IMR-90 (cell line): ENCODE results near the gene XAB2. TPM values are rescaled to one million over a fixed set of nuclear protein-coding genes. Genes with fewer than 3 reads are reported as not detected.

ENCODE experiments used
- ATAC-seq: fragments of 200-7000 bp; cut with Tn5 transposase; 2 replicates; pipeline ENCODE4 v1.9.1; 2020; ENCODE audit warnings: low read depth, mild to moderate bottlenecking, moderate library complexity
- BruUV-seq: library from RNA; stranded (reverse); fragments of 400-500 nt; replicated peaks from 2 replicates; lab custom pipeline; 2021; lab: Mats Ljungman, UMichigan
- CTCF ChIA-PET: fragments of 300-600 bp; formaldehyde crosslinking; extraction: SDS; loops from one replicate; lab custom pipeline; 2021; ENCODE audit warnings: antibody characterized with exemption; lab: Yijun Ruan, JAX
- POLR2A ChIA-PET: fragments of 300-600 bp; sonication (Branson Sonifier 250); formaldehyde crosslinking; loops from one replicate; lab custom pipeline; 2022; ENCODE audit warnings: antibody characterized with exemption; ENCODE audit not compliant: unreplicated experiment; lab: Charles Lee
- DNase-seq: peaks from one replicate; pipeline ENCODE4 v3.0.0; 2013
- H2AFZ ChIP-seq: replicated peaks from 2 replicates; pipeline ENCODE3; 2013; ENCODE audit warnings: low read length, mild to moderate bottlenecking; ENCODE audit not compliant: poor library complexity
- H2AK5ac ChIP-seq: 2 replicates; pipeline ENCODE4 v1.6.1; 2013; ENCODE audit warnings: low read depth, low read length, inconsistent platforms
- H2AK9ac ChIP-seq: replicated peaks from 2 replicates; pipeline ENCODE3; 2013; ENCODE audit warnings: mild to moderate bottlenecking, low read depth, low read length, moderate library complexity; ENCODE audit not compliant: poor library complexity
- H2BK120ac ChIP-seq: 2 replicates; pipeline ENCODE4 v1.6.1; 2013; ENCODE audit warnings: low read depth, low read length, inconsistent platforms
- H2BK15ac ChIP-seq: 3 replicates; pipeline ENCODE4 v1.6.1; 2013; ENCODE audit warnings: low read depth, low read length, inconsistent platforms
- H2BK20ac ChIP-seq: 2 replicates; pipeline ENCODE4 v1.6.1; 2013; ENCODE audit warnings: low read depth, mild to moderate bottlenecking, inconsistent platforms, low read length, moderate library complexity
- H2BK5ac ChIP-seq: 2 replicates; pipeline ENCODE4 v1.6.1; 2013; ENCODE audit warnings: mild to moderate bottlenecking, low read depth, low read length, inconsistent platforms; ENCODE audit not compliant: poor library complexity, severe bottlenecking
- H3K14ac ChIP-seq: replicated peaks from 2 replicates; pipeline ENCODE4 v1.6.1; 2013; ENCODE audit warnings: low read depth, low read length, inconsistent platforms
- H3K18ac ChIP-seq: 2 replicates; pipeline ENCODE4 v1.6.1; 2013; ENCODE audit warnings: low read depth, low read length, control low read depth
- H3K23ac ChIP-seq: 2 replicates; pipeline ENCODE4 v1.6.1; 2013; ENCODE audit warnings: low read depth, low read length, inconsistent platforms
- H3K27ac ChIP-seq: 2 replicates; pipeline ENCODE4 v1.5.1; 2013; ENCODE audit warnings: mild to moderate bottlenecking, control low read depth, low read length; ENCODE audit not compliant: insufficient read depth
- H3K27me3 ChIP-seq: 2 replicates; pipeline ENCODE4 v1.6.1; 2013; ENCODE audit warnings: low read length; ENCODE audit not compliant: control insufficient read depth, insufficient read depth
- H3K36me3 ChIP-seq: 2 replicates; pipeline ENCODE4 v1.6.1; 2013; ENCODE audit warnings: low read length, mixed read lengths; ENCODE audit not compliant: control insufficient read depth, insufficient read depth
- H3K4ac ChIP-seq: 2 replicates; pipeline ENCODE4 v1.6.1; 2013; ENCODE audit warnings: low read depth, low read length, inconsistent platforms
- H3K4me1 ChIP-seq: 2 replicates; pipeline ENCODE4 v1.6.1; 2013; ENCODE audit warnings: low read length, mixed read lengths; ENCODE audit not compliant: control insufficient read depth, insufficient read depth
- H3K4me2 ChIP-seq: 2 replicates; pipeline ENCODE4 v1.6.1; 2013; ENCODE audit warnings: low read depth, mild to moderate bottlenecking, control low read depth, low read length, moderate library complexity
- H3K4me3 ChIP-seq: 2 replicates; pipeline ENCODE4 v1.5.1; 2013; ENCODE audit warnings: low read depth, mild to moderate bottlenecking, control low read depth, low read length, moderate library complexity; ENCODE audit not compliant: insufficient read depth
- H3K56ac ChIP-seq: 2 replicates; pipeline ENCODE4 v1.6.1; 2013; ENCODE audit warnings: low read length, inconsistent platforms; ENCODE audit not compliant: insufficient read depth; ENCODE audit errors: extremely low read depth
- H3K79me1 ChIP-seq, 2 experiments: 2 replicates each; pipeline ENCODE4 v1.6.1; 2013; ENCODE audit warnings: low read length in 2 of 2, inconsistent platforms in 1 of 2, low read depth in 1 of 2
- H3K9ac ChIP-seq: 2 replicates; pipeline ENCODE4 v1.6.1; 2013; ENCODE audit warnings: low read depth, low read length, control low read depth
- H3K9me1 ChIP-seq: 2 replicates; pipeline ENCODE4 v1.6.1; 2013; ENCODE audit warnings: low read length, inconsistent platforms; ENCODE audit not compliant: insufficient read depth
- H3K9me3 ChIP-seq: 2 replicates; pipeline ENCODE4 v1.6.1; 2013; ENCODE audit warnings: low read length; ENCODE audit not compliant: control insufficient read depth, insufficient read depth
- H4K20me1 ChIP-seq: 2 replicates; pipeline ENCODE4 v1.6.1; 2013; ENCODE audit warnings: low read length, inconsistent platforms; ENCODE audit not compliant: insufficient read depth
- H4K5ac ChIP-seq: 2 replicates; pipeline ENCODE4 v1.6.1; 2013; ENCODE audit warnings: mild to moderate bottlenecking, low read depth, low read length, control low read depth
- H4K8ac ChIP-seq, 2 experiments: 2 replicates each; pipeline ENCODE4 v1.6.1; 2013; ENCODE audit warnings: low read depth in 2 of 2, low read length in 2 of 2, control low read depth in 1 of 2, inconsistent platforms in 1 of 2
- H4K91ac ChIP-seq: 2 replicates; pipeline ENCODE4 v1.6.1; 2013; ENCODE audit warnings: low read depth, low read length, inconsistent platforms; ENCODE audit not compliant: insufficient read depth
- BHLHE40 ChIP-seq: fragments of 150-350 bp; IDR thresholded peaks from 2 replicates; pipeline ENCODE4 v1.6.1; 2016; ENCODE audit warnings: mild to moderate bottlenecking, low read depth, low read length
- CEBPB ChIP-seq: IDR thresholded peaks from 2 replicates; pipeline ENCODE4 v1.6.1; 2012; ENCODE audit warnings: low read depth, low read length, improper control_type of control experiment
- CHD1 ChIP-seq: IDR thresholded peaks from 2 replicates; pipeline ENCODE4 v1.6.1; 2012; ENCODE audit warnings: low read depth, low read length, improper control_type of control experiment
- FOS ChIP-seq: fragments of 150-350 bp; IDR thresholded peaks from 2 replicates; pipeline ENCODE4 v1.6.1; 2016; ENCODE audit warnings: low read depth, low read length
- MAFK ChIP-seq: IDR thresholded peaks from 2 replicates; pipeline ENCODE4 v1.6.1; 2012; ENCODE audit warnings: low read depth, low read length, improper control_type of control experiment
- MAZ ChIP-seq: IDR thresholded peaks from 2 replicates; pipeline ENCODE4 v1.6.1; 2012; ENCODE audit warnings: low read depth, mild to moderate bottlenecking, low read length, improper control_type of control experiment, moderate library complexity, borderline replicate concordance
- MXI1 ChIP-seq: IDR thresholded peaks from 2 replicates; pipeline ENCODE4 v1.6.1; 2012; ENCODE audit warnings: low read depth, mild to moderate bottlenecking, low read length, moderate library complexity, borderline replicate concordance
- NFE2L2 ChIP-seq: fragments of 150-350 bp; IDR thresholded peaks from 2 replicates; pipeline ENCODE4 v1.6.1; 2016; ENCODE audit warnings: low read depth, mild to moderate bottlenecking, low read length
- POLR2A ChIP-seq: IDR thresholded peaks from 2 replicates; pipeline ENCODE4 v1.6.1; 2012; ENCODE audit warnings: mild to moderate bottlenecking, low read depth, low read length
- RAD21 ChIP-seq: IDR thresholded peaks from 2 replicates; pipeline ENCODE4 v1.6.1; 2012; ENCODE audit warnings: low read length, improper control_type of control experiment
- RCOR1 ChIP-seq: IDR thresholded peaks from 2 replicates; pipeline ENCODE4 v1.6.1; 2012; ENCODE audit warnings: mild to moderate bottlenecking, low read length, improper control_type of control experiment; ENCODE audit not compliant: insufficient replicate concordance
- SMC3 ChIP-seq: fragments of 150-350 bp; IDR thresholded peaks from 2 replicates; pipeline ENCODE4 v1.6.1; 2016; ENCODE audit warnings: low read depth, mild to moderate bottlenecking, antibody characterized with exemption, low read length, moderate library complexity
- WGBS, 2 experiments: methylation state at CpG; one replicate each; pipeline versions ENCODE4 v1.1.5 to v1.1.7; 2013; ENCODE audit warnings: missing lambda C conversion rate in 2 of 2; ENCODE audit not compliant: insufficient read length in 1 of 2; ENCODE audit errors: extremely low coverage in 2 of 2; 5-methylcytosine and 5-hydroxymethylcytosine counted together
- dilution Hi-C: fragments of 300-500 bp; cut with HindIII; formaldehyde crosslinking; loops from one replicate; pipeline ENCODE4 v1.14.3; 2018; ENCODE audit warnings: low sequenced_read_pairs; ENCODE audit not compliant: unreplicated experiment
- in situ Hi-C: fragments of 300-500 bp; cut with MboI; formaldehyde crosslinking; loops from 3 replicates; pipeline ENCODE4 v1.14.3; 2019; ENCODE audit warnings: low sequenced_read_pairs, inconsistent platforms, mixed read lengths
- intact Hi-C: fragments of 100-400 bp; cut with micrococcal nuclease; formaldehyde crosslinking; loops from 2 replicates; pipeline ENCODE4 v1.10.0; 2022
- polyA plus RNA-seq, 3 experiments: library from polyadenylated mRNA; depleted of rRNA; stranded (reverse); fragments of >200 nt; gene quantifications; 2 replicates each; pipeline ENCODE4 v1.2.3, GENCODE V29; 2012; ENCODE audit warnings: low replicate concordance in 1 of 3
- total RNA-seq: library from RNA; depleted of rRNA; stranded (reverse); fragments of >200 nt; gene quantifications from 2 replicates; pipeline ENCODE4 v1.2.3, GENCODE V29; 2012
- TF ChIP-seq, protein P1 (sequence below): fragments of 150-350 bp; IDR thresholded peaks from 2 replicates; pipeline ENCODE4 v1.6.1; 2016; ENCODE audit warnings: low read depth, mild to moderate bottlenecking, low read length, moderate library complexity, borderline replicate concordance
- TF ChIP-seq, protein P2 (sequence below): conservative IDR thresholded peaks from 2 replicates; pipeline ENCODE4 v1.5.1; 2012; ENCODE audit warnings: mild to moderate bottlenecking, low read depth, low read length, improper control_type of control experiment
- TF ChIP-seq, protein P3 (sequence below): fragments of 150-350 bp; IDR thresholded peaks from 2 replicates; pipeline ENCODE4 v1.6.1; 2017; ENCODE audit warnings: mild to moderate bottlenecking, antibody characterized with exemption, low read length, low read depth

XAB2 gene
- total and polyA plus RNA-seq, 2 of the 4 experiments (the other 2 are of a cell fraction): 29.9 to 34.4 TPM

DNA sequence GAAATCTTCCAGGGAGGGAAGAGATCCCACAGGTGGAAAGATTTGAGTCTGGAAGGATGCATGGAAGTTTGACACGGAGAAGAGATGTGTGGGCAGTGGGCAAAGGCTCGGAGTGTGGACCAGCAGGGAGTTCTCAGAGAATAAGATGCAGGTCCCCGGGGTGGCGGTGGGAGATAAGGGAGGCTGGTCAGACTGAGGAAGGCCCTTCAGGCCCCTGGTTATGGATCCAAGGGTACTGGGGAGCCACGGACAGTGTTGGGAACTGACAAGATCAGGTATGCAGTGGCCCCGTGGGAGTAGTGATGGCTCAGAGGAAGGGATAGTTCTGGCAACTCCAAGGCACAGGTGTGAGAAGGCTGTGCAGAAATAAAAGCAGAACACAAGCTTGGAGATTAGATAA lies 31.2 kb downstream of the XAB2 start:
- TF ChIP-seq, protein P1, sequence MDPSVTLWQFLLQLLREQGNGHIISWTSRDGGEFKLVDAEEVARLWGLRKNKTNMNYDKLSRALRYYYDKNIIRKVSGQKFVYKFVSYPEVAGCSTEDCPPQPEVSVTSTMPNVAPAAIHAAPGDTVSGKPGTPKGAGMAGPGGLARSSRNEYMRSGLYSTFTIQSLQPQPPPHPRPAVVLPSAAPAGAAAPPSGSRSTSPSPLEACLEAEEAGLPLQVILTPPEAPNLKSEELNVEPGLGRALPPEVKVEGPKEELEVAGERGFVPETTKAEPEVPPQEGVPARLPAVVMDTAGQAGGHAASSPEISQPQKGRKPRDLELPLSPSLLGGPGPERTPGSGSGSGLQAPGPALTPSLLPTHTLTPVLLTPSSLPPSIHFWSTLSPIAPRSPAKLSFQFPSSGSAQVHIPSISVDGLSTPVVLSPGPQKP: no peak
- TF ChIP-seq NFE2L2: no peak
- TF ChIP-seq, protein P2, sequence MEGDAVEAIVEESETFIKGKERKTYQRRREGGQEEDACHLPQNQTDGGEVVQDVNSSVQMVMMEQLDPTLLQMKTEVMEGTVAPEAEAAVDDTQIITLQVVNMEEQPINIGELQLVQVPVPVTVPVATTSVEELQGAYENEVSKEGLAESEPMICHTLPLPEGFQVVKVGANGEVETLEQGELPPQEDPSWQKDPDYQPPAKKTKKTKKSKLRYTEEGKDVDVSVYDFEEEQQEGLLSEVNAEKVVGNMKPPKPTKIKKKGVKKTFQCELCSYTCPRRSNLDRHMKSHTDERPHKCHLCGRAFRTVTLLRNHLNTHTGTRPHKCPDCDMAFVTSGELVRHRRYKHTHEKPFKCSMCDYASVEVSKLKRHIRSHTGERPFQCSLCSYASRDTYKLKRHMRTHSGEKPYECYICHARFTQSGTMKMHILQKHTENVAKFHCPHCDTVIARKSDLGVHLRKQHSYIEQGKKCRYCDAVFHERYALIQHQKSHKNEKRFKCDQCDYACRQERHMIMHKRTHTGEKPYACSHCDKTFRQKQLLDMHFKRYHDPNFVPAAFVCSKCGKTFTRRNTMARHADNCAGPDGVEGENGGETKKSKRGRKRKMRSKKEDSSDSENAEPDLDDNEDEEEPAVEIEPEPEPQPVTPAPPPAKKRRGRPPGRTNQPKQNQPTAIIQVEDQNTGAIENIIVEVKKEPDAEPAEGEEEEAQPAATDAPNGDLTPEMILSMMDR: no peak
- no peak for TF ChIP-seq RCOR1
- TF ChIP-seq CHD1: no peak
- TF ChIP-seq, protein P3, sequence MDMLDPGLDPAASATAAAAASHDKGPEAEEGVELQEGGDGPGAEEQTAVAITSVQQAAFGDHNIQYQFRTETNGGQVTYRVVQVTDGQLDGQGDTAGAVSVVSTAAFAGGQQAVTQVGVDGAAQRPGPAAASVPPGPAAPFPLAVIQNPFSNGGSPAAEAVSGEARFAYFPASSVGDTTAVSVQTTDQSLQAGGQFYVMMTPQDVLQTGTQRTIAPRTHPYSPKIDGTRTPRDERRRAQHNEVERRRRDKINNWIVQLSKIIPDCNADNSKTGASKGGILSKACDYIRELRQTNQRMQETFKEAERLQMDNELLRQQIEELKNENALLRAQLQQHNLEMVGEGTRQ: no peak
- TF ChIP-seq FOS: no peak
- no peak for TF ChIP-seq MAFK
- TF ChIP-seq POLR2A: no peak
- TF ChIP-seq SMC3: no peak
- TF ChIP-seq RAD21: no peak
- TF ChIP-seq MXI1: no peak
- TF ChIP-seq MAZ: no peak
- TF ChIP-seq CEBPB: no peak
- no peak for TF ChIP-seq BHLHE40

More for the DNA sequence above, 31.2 kb downstream of the XAB2 start:
- no peak overlapping the region for H3K4me2 ChIP-seq
- in situ Hi-C loops: no loop called here
- H2AK9ac ChIP-seq: no peak overlapping the region
- no peaks in the 10 kb centered on the region for H4K20me1 ChIP-seq
- no peak overlapping the region for H3K4ac ChIP-seq
- H4K8ac ChIP-seq: no peak overlapping the region
- ChIA-PET POLR2A (no interaction called here), CTCF (interaction anchor here (1.0 kb wide), 1 partner anchor 244 kb away, joined by 3 read pairs; no protein-coding TSS in a partner anchor)
- intact Hi-C loops: no loop called here
- no peak overlapping the region for H2AFZ ChIP-seq
- no peak overlapping the region for H3K4me3 ChIP-seq
- H2BK15ac ChIP-seq: no peak overlapping the region
- H3K4me1 ChIP-seq: no peaks in the 10 kb centered on the region
- WGBS, 2 experiments: 70% methylated on average over 4 of the region's 6 CpGs; no CpG with 5 or more reads in 1 of the 2 experiments
- no peak overlapping the region for H3K9ac ChIP-seq
- DNase-seq (no peak), ATAC-seq (no peak)
- H3K18ac ChIP-seq: no peak overlapping the region
- H2AK5ac ChIP-seq: no peak overlapping the region
- H3K36me3 ChIP-seq: no peaks in the 10 kb centered on the region
- no peak overlapping the region for H2BK5ac ChIP-seq
- no peaks in the 10 kb centered on the region for H3K9me3 ChIP-seq
- no peak overlapping the region for H2BK120ac ChIP-seq
- no peaks in the 10 kb centered on the region for H3K79me1 ChIP-seq
- no peak overlapping the region for H3K14ac ChIP-seq
- H3K23ac ChIP-seq: no peak overlapping the region
- no peak overlapping the region for H2BK20ac ChIP-seq
- H3K27me3 ChIP-seq: peaks cover 39% of the 10 kb centered on the region
- no peaks in the 10 kb centered on the region for H3K9me1 ChIP-seq
- no peak overlapping the region for H4K5ac ChIP-seq
- no peak overlapping the region for H4K91ac ChIP-seq
- H3K27ac ChIP-seq: no peak overlapping the region
- no TSS peak for BruUV-seq
- no peak overlapping the region for H3K56ac ChIP-seq
- dilution Hi-C loops: no loop called here
